Upper lobe of left lung (tissue), 6 donors: ENCODE data around the gene ANKFN1. TPM values are rescaled to one million over a fixed set of nuclear protein-coding genes. Genes with fewer than 3 reads are reported as not detected.

Source experiments
- ATAC-seq, 2 donors: fragments of 200-7000 bp; cut with Tn5 transposase; one replicate each; pipeline ENCODE4 v1.9.1; 2022; ENCODE audit warnings: mild to moderate bottlenecking in 2 of 2, moderate library complexity in 2 of 2; ENCODE audit not compliant: low FRiP score in 2 of 2
- DNase-seq, 2 donors: peaks; one replicate each; pipeline ENCODE4 v3.0.0-alpha.2; 2019 to 2020
- H3K27ac ChIP-seq, 4 donors: fragments of 200-600 bp; sonication (generic); one replicate each; pipeline ENCODE4 v1.5.1; 2016 to 2019
- H3K27me3 ChIP-seq, 4 donors: fragments of 200-600 bp; sonication (generic); one replicate each; pipeline ENCODE4 v1.5.1; 2017 to 2019
- H3K36me3 ChIP-seq, 4 donors: fragments of 200-600 bp; sonication (generic); one replicate each; pipeline ENCODE4 v1.5.1; 2016 to 2019
- H3K4me1 ChIP-seq, 4 donors: fragments of 200-600 bp; sonication (generic); one replicate each; pipeline ENCODE4 v1.5.1; 2018 to 2019
- H3K4me3 ChIP-seq, 4 donors: fragments of 200-600 bp; sonication (generic); one replicate each; pipeline ENCODE4 v1.5.1; 2017 to 2019; ENCODE audit warnings: mild to moderate bottlenecking in 2 of 4, moderate library complexity in 1 of 4
- H3K9me3 ChIP-seq, 4 donors: fragments of 200-600 bp; sonication (generic); one replicate each; pipeline ENCODE4 v1.5.1; 2018 to 2019
- EP300 ChIP-seq, 4 donors: sonication (generic); formaldehyde crosslinking; IDR thresholded peaks; one replicate each; pipeline ENCODE4 v1.5.1; 2017; ENCODE audit warnings: antibody characterized with exemption in 4 of 4, control low read depth in 2 of 4
- POLR2A ChIP-seq, 4 donors: fragments of 450-650 bp; IDR thresholded peaks; one replicate each; pipeline ENCODE4 v1.5.1; 2016 to 2017; ENCODE audit warnings: antibody characterized with exemption in 4 of 4, mild to moderate bottlenecking in 2 of 4
- POLR2AphosphoS5 ChIP-seq, 2 donors: sonication (generic); formaldehyde crosslinking; IDR thresholded peaks; one replicate each; pipeline ENCODE4 v1.5.1; 2017; ENCODE audit warnings: antibody characterized with exemption in 2 of 2
- WGBS, 2 donors: methylation state at CpG; one replicate each; pipeline ENCODE4 v1.1.5; 2017 to 2018; 5-methylcytosine and 5-hydroxymethylcytosine counted together
- total RNA-seq, 6 donors: library from RNA; depleted of rRNA in 4 of 6; stranded (reverse); fragments of >200 nt in 4 of 6; gene quantifications; one replicate each; pipeline versions ENCODE4 v1.1.0 to v1.2.1, GENCODE V29; 2016 to 2021
- TF ChIP-seq, protein P1 (sequence below), 6 experiments: fragments of 450-650 bp in 4 of 6; fragments of 200-600 bp in 2 of 6; sonication (generic) in 2 of 6; IDR thresholded peaks; one replicate each; pipeline ENCODE4 v1.5.1; 2016 to 2019; ENCODE audit warnings: antibody characterized with exemption in 6 of 6
- donor health status: DM: no; HTN: no; CAD: no; lungs with moderate emphysema.
- donor health status: DM: no; HTN: yes; CAD: no; lungs with severe emphysema.

The ANKFN1 gene
- total RNA-seq, 6 donors from 2014 or later = 0.55 to 14.4 (median 2.6) TPM

DNA sequence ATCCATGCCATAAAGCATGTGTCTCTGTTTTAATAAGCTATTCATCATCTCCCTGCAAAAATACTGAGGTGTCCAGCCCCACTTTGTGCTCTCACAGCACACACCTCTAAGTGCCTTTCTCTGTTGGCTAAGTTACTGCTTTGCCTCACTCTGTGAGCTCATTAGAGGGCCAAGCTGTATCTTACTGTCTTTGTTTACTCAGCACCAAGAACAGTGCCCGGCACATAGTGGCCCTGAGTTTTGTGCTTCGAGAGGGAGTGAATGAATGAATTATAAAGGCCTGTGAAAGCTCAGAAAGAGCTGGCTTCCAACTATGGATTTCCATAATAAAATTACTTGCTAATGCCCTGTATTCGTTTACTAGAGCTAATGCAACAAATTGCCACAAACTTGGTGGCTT is 390.0 kb downstream of the ANKFN1 start:
- DNase-seq = no peak
- WGBS, 2 donors = 45 to 60% methylated on average over 3 of the region's 3 CpGs

DNA sequence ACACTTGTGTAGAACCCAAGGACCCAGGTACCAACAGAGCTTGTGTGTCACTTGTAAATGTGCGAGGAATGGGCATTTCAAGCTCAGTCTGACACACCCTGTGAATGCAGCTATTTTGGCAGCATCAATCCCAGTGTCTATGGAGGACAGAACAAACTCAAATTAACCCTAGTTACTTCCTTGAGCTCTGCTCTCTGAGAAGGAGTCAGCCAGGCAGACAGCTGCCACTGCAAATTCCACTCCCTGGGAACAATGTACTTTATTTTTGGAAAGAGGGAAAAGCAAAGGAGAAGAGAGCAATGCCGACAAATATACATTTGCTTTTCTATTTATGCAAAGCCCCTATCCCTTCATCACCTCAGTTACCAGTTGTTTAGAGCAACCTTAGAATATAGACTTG is 391.8 kb downstream of the ANKFN1 start:
- ATAC-seq = no peak
- H3K36me3 ChIP-seq = no peaks in the 10 kb centered on the region
- H3K27me3 ChIP-seq = no peaks in the 10 kb centered on the region
- H3K4me1 ChIP-seq = no peaks in the 10 kb centered on the region
- 38 to 50% methylated on average over 1 to 2 of the region's 2 CpGs for WGBS, 2 donors
- TF ChIP-seq POLR2AphosphoS5 (IDR thresholded peaks at IDR 0.05) (no peak), POLR2A (IDR thresholded peaks at IDR 0.05) (no peak), EP300 (IDR thresholded peaks at IDR 0.05) (no peak)
- TF ChIP-seq, protein P1, sequence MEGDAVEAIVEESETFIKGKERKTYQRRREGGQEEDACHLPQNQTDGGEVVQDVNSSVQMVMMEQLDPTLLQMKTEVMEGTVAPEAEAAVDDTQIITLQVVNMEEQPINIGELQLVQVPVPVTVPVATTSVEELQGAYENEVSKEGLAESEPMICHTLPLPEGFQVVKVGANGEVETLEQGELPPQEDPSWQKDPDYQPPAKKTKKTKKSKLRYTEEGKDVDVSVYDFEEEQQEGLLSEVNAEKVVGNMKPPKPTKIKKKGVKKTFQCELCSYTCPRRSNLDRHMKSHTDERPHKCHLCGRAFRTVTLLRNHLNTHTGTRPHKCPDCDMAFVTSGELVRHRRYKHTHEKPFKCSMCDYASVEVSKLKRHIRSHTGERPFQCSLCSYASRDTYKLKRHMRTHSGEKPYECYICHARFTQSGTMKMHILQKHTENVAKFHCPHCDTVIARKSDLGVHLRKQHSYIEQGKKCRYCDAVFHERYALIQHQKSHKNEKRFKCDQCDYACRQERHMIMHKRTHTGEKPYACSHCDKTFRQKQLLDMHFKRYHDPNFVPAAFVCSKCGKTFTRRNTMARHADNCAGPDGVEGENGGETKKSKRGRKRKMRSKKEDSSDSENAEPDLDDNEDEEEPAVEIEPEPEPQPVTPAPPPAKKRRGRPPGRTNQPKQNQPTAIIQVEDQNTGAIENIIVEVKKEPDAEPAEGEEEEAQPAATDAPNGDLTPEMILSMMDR (IDR thresholded peaks at IDR 0.05) = no peak
- H3K27ac ChIP-seq = no peak overlapping the region
- DNase-seq = no peak
- H3K9me3 ChIP-seq = no peaks in the 10 kb centered on the region
- no peak overlapping the region for H3K4me3 ChIP-seq

More for the DNA sequence above, 390.0 kb downstream of the ANKFN1 start:
- Histone ChIP-seq H3K9me3 (no peaks in the 10 kb centered on the region), H3K36me3 (no peaks in the 10 kb centered on the region), H3K4me3 (no peak overlapping the region), H3K27me3 (no peaks in the 10 kb centered on the region), H3K4me1 (no peaks in the 10 kb centered on the region), H3K27ac (no peak overlapping the region)
- TF ChIP-seq POLR2AphosphoS5 (IDR thresholded peaks at IDR 0.05) (no peak), EP300 (IDR thresholded peaks at IDR 0.05) (no peak), POLR2A (IDR thresholded peaks at IDR 0.05) (no peak)
- TF ChIP-seq, protein P1 (IDR thresholded peaks at IDR 0.05) = no peak
- no peak for ATAC-seq

DNA sequence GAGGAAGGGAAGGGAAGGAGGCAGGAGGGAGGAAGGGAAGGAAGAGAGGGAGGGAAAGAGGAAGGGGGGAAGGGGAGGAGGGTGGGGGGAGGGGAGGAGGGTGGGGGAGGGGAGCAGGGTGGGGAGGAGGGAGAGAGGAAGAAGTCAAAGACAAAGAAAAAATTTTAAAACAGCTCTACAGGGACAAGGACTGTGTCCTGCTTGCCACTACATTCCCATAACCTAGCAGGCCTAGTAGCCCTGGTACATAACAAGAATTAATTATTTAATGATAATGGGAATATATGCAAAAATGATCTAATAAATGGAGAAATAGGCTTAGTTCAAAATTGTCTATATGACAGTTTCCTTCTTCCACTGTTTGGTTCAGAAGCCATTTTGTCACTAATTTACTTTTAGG is 392.7 kb downstream of the ANKFN1 start:
- DNase-seq = no peak
- Histone ChIP-seq H3K4me3 (no peak overlapping the region), H3K36me3 (no peaks in the 10 kb centered on the region), H3K27ac (no peak overlapping the region), H3K4me1 (no peaks in the 10 kb centered on the region), H3K27me3 (no peaks in the 10 kb centered on the region), H3K9me3 (no peaks in the 10 kb centered on the region)
- no peak for ATAC-seq
- no peak for TF ChIP-seq POLR2AphosphoS5 (IDR thresholded peaks at IDR 0.05)
- no peak for TF ChIP-seq POLR2A (IDR thresholded peaks at IDR 0.05)
- no peak for TF ChIP-seq EP300 (IDR thresholded peaks at IDR 0.05)
- TF ChIP-seq, protein P1 (IDR thresholded peaks at IDR 0.05) = no peak

DNA sequence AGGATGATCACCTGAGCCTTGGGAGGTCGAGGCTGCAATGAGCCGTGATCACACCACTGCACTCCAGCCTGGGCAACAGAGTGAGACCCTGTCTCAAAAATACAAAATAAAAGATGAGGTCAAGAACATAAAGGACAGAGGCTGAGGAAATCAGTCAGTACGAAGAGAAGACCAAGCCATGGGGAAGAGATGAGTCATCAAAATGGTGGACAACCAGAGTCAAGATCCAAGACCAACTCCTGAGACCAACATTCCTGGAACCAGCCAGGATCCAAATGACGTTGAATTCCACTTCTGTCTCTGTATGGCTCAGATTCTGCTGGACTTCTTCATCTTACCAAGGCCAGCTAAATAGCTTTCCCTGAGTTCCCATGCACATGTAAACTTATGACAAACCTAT is 395.4 kb downstream of the ANKFN1 start:
- Histone ChIP-seq H3K4me3 (no peak overlapping the region), H3K36me3 (no peaks in the 10 kb centered on the region), H3K27ac (no peak overlapping the region), H3K4me1 (no peaks in the 10 kb centered on the region), H3K9me3 (peaks cover 0 to 5% (median 1%) of the 10 kb centered on the region in 4 donors), H3K27me3 (no peaks in the 10 kb centered on the region)
- TF ChIP-seq, protein P1 (IDR thresholded peaks at IDR 0.05) = no peak
- TF ChIP-seq EP300 (IDR thresholded peaks at IDR 0.05) (no peak), POLR2AphosphoS5 (IDR thresholded peaks at IDR 0.05) (no peak), POLR2A (IDR thresholded peaks at IDR 0.05) (no peak)
- DNase-seq = no peak
- no peak for ATAC-seq
- 80 to 87% methylated on average over 4 of the region's 4 CpGs for WGBS, 2 donors

DNA sequence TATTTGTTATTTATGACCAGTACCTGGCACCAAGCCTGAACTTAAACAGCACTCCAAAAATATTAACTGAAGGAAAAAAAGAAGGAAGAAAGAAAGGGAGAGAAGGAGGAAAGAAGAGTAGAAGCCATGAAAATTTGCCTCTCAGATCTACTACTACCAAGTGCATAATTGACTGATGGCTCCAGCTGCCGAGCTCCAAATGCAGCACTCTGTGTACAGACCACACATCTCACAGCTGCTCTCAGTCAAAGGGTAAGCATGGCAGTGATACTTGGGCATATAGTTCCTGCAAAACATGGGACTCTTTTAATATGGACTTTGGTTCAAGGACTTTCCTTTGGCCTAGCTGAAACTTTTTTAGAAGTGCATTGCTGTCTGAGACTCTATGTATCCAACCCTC is 396.2 kb downstream of the ANKFN1 start:
- H3K27ac ChIP-seq = no peak overlapping the region

More for the DNA sequence above, 396.2 kb downstream of the ANKFN1 start:
- TF ChIP-seq POLR2A (IDR thresholded peaks at IDR 0.05) (no peak), EP300 (IDR thresholded peaks at IDR 0.05) (no peak), POLR2AphosphoS5 (IDR thresholded peaks at IDR 0.05) (no peak)
- TF ChIP-seq, protein P1 (IDR thresholded peaks at IDR 0.05) = no peak
- Histone ChIP-seq H3K4me3 (no peak overlapping the region), H3K27me3 (no peaks in the 10 kb centered on the region), H3K4me1 (no peaks in the 10 kb centered on the region), H3K36me3 (no peaks in the 10 kb centered on the region), H3K9me3 (peaks cover 0 to 5% (median 1%) of the 10 kb centered on the region in 4 donors)
- no peak for DNase-seq
- no peak for ATAC-seq
- 67 to 69% methylated on average over 1 of the region's 1 CpG for WGBS, 2 donors
